ENCODE results near the gene TAS1R1. TPM values are rescaled to one million over a fixed set of nuclear protein-coding genes. Genes with fewer than 3 reads are reported as not detected.

TAS1R1 gene
- total and polyA plus RNA-seq, 2 experiments from 2014 or later, result not detected

DNA sequence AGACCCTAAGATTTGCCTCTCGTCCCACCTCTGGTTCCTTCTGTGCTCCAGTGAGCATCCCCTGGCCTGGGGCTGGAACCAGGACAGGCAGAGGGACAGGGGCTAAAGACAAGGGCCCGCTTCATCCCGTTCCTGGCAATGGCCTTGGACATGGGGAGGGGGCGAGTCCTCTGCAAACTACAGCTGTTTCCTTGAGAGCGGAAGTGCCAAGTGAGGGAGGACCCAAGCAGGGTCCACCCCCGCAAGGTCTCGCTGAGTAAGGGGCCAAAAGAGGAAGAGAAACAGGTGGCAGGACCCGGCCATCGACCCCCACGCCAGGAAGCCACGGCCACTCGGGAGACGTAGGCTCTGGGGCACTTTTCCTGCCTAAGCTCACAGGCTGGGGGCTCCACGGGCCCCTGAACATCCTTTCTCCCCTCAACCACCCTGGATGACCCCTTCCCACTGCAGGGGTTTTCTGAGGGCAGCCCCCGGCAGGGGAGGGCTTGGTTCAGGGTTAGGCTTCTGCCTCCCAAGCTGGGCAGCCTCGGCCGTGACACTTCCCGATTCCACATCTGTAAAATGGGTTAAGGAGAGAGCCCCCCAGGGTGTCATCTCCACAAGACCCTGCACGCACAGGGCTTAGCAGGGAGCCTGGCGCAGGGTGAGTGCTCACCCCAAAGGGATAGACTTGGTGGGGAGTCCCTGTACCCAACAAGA, 45.7 kb upstream of the TAS1R1 start:
- Histone ChIP-seq H3K27me3 (no peaks in the 10 kb centered on the region), H3K9me3 (ENCODE audit: low read depth) (no peaks in the 10 kb centered on the region), H3K4me3 (no peak overlapping the region), H3K36me3 (replicated peaks; ENCODE audit: insufficient read depth, low read depth) (no peaks in the 10 kb centered on the region), H4K20me1 (ENCODE audit: insufficient read depth, poor library complexity, severe bottlenecking) (no peaks in the 10 kb centered on the region), H3K9me2 (replicated peaks; ENCODE audit: insufficient read depth) (no peaks in the 10 kb centered on the region), H3K27ac (no peak overlapping the region), H3K79me2 (no peaks in the 10 kb centered on the region), H2AFZ (no peak overlapping the region), H3K4me1 (ENCODE audit: insufficient read depth) (no peaks in the 10 kb centered on the region), H3K4me2 (no peak overlapping the region)
- TF ChIP-seq, protein P1, sequence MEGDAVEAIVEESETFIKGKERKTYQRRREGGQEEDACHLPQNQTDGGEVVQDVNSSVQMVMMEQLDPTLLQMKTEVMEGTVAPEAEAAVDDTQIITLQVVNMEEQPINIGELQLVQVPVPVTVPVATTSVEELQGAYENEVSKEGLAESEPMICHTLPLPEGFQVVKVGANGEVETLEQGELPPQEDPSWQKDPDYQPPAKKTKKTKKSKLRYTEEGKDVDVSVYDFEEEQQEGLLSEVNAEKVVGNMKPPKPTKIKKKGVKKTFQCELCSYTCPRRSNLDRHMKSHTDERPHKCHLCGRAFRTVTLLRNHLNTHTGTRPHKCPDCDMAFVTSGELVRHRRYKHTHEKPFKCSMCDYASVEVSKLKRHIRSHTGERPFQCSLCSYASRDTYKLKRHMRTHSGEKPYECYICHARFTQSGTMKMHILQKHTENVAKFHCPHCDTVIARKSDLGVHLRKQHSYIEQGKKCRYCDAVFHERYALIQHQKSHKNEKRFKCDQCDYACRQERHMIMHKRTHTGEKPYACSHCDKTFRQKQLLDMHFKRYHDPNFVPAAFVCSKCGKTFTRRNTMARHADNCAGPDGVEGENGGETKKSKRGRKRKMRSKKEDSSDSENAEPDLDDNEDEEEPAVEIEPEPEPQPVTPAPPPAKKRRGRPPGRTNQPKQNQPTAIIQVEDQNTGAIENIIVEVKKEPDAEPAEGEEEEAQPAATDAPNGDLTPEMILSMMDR (IDR thresholded peaks at IDR 0.05; ENCODE audit: poor library complexity), result no peak
- TF ChIP-seq EZH2phosphoT487 (IDR thresholded peaks at IDR 0.05; ENCODE audit: low read depth, severe bottlenecking, unreplicated experiment), result no peak
- DNase-seq (ENCODE audit: low spot score), result no peak
- 90% methylated on average over 20 of the region's 20 CpGs for WGBS (ENCODE audit: low lambda C conversion rate, missing lambda C conversion rate)

DNA sequence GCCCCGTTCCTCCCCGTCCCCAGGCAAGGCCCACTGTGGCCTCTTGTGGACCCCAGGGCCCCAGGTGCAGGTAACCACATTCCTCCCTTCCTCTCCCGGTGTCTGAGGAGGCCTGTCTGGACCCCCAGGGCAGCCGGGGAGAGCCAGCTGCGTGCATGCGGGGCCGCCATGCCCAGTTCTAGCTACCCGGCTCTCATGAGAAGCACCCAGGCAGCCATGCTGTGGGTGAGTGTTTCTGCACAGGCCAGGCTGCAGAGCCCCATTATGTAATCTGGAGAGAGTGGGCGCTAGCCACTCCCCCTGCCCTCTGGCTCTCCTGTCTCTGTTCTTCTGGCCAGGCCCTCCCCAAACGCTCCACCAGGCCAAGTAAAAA, 45.2 kb upstream of the TAS1R1 start:
- Histone ChIP-seq H3K27me3 (no peaks in the 10 kb centered on the region), H3K4me3 (no peak overlapping the region), H3K9me3 (ENCODE audit: low read depth) (no peaks in the 10 kb centered on the region), H3K36me3 (replicated peaks; ENCODE audit: insufficient read depth, low read depth) (no peaks in the 10 kb centered on the region), H3K4me1 (ENCODE audit: insufficient read depth) (no peaks in the 10 kb centered on the region), H3K27ac (no peak overlapping the region), H2AFZ (no peak overlapping the region), H3K9me2 (replicated peaks; ENCODE audit: insufficient read depth) (no peaks in the 10 kb centered on the region), H3K79me2 (no peaks in the 10 kb centered on the region), H3K4me2 (no peak overlapping the region), H4K20me1 (ENCODE audit: insufficient read depth, poor library complexity, severe bottlenecking) (no peaks in the 10 kb centered on the region)
- no peak for DNase-seq (ENCODE audit: low spot score)
- WGBS (ENCODE audit: low lambda C conversion rate, missing lambda C conversion rate), result 88% methylated on average over 10 of the region's 10 CpGs
- TF ChIP-seq EZH2phosphoT487 (IDR thresholded peaks at IDR 0.05; ENCODE audit: low read depth, severe bottlenecking, unreplicated experiment), result no peak
- TF ChIP-seq EZH2 (IDR thresholded peaks at IDR 0.05; ENCODE audit: borderline replicate concordance), result no peak
- TF ChIP-seq, protein P1 (IDR thresholded peaks at IDR 0.05; ENCODE audit: poor library complexity), result no peak

DNA sequence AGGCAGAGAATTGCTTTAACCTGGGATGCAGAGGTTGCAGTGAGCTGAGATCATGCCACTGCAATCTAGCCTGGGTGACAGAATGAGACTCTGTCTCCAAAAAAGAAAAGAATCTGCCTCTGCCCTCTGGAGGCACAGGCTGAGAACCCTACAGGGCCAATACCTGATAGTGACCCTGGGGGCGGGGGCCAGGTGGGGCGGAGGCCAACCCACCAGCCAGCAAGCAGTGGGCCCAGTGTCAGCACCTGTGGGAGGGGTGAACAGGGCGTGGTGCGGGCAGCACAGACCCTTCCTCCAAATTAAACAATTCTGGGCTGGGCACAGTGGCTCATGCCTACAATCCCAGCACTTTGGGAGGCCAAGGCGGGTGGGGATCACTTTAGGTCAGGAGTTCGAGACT, 44.6 kb upstream of the TAS1R1 start:
- H2AFZ ChIP-seq, result no peak overlapping the region
- no peak overlapping the region for H3K4me3 ChIP-seq
- no peak for DNase-seq (ENCODE audit: low spot score)
- no peaks in the 10 kb centered on the region for H3K36me3 ChIP-seq (replicated peaks; ENCODE audit: insufficient read depth, low read depth)
- H3K4me2 ChIP-seq, result no peak overlapping the region
- no peaks in the 10 kb centered on the region for H3K9me3 ChIP-seq (ENCODE audit: low read depth)
- H4K20me1 ChIP-seq (ENCODE audit: insufficient read depth, poor library complexity, severe bottlenecking), result no peaks in the 10 kb centered on the region
- H3K27ac ChIP-seq, result no peak overlapping the region
- H3K4me1 ChIP-seq (ENCODE audit: insufficient read depth), result no peaks in the 10 kb centered on the region
- WGBS (ENCODE audit: low lambda C conversion rate, missing lambda C conversion rate), result 91% methylated on average over 6 of the region's 6 CpGs
- H3K9me2 ChIP-seq (replicated peaks; ENCODE audit: insufficient read depth), result no peaks in the 10 kb centered on the region
- no peaks in the 10 kb centered on the region for H3K79me2 ChIP-seq
- TF ChIP-seq, protein P1 (IDR thresholded peaks at IDR 0.05; ENCODE audit: poor library complexity), result no peak
- TF ChIP-seq EZH2phosphoT487 (IDR thresholded peaks at IDR 0.05; ENCODE audit: low read depth, severe bottlenecking, unreplicated experiment) (no peak), EZH2 (IDR thresholded peaks at IDR 0.05; ENCODE audit: borderline replicate concordance) (no peak)
- H3K27me3 ChIP-seq, result no peaks in the 10 kb centered on the region
